NCI-H2171 treated with DMSO at 0.1 percent for 48 hours (cell line): ENCODE measurements around the gene HNRNPUL2.
"Not testable (repeated sequence)": the region's sequence is repeated elsewhere in the genome, so short reads cannot be mapped to it uniquely, and the experiment has no call there.

ENCODE experiments used
- DNase-seq: peaks from one replicate; lab custom pipeline; 2025; lab: John Stamatoyannopoulos, UW

HNRNPUL2 gene

GRCh38 chr11:62727165-62727871 is at the start of gene HNRNPUL2:
Gene HNRNPUL2, minus strand, starts transcription at chr11:62727457. Its CDS starts 301 bp downstream, at chr11:62727156.
- DNase-seq: peak; percentile 99

- no peak for DNase-seq
Measured at GRCh38 chr11:62775646-62776045, 48.4 kb upstream of the HNRNPUL2 start.

DNA sequence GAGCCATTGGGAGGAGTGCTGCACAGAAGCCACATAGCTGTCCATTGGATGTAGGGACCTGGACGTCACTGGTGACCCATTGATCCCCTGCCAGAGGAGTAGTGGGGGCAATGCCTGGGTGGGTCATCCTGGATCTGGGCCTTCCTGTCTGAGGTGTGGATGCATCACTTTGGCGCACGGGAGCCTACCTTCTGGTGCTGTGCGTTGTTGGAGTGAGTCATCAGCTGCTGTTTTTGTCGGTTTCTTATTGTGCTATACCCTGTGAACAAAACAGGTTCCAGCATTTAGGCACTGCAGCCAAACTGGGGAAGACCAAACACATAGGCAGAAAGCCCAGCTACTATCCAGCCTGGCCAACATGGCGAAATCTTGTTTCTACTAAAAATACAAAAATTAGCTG is 47.1 kb upstream of the HNRNPUL2 start:
- no peak for DNase-seq

DNA sequence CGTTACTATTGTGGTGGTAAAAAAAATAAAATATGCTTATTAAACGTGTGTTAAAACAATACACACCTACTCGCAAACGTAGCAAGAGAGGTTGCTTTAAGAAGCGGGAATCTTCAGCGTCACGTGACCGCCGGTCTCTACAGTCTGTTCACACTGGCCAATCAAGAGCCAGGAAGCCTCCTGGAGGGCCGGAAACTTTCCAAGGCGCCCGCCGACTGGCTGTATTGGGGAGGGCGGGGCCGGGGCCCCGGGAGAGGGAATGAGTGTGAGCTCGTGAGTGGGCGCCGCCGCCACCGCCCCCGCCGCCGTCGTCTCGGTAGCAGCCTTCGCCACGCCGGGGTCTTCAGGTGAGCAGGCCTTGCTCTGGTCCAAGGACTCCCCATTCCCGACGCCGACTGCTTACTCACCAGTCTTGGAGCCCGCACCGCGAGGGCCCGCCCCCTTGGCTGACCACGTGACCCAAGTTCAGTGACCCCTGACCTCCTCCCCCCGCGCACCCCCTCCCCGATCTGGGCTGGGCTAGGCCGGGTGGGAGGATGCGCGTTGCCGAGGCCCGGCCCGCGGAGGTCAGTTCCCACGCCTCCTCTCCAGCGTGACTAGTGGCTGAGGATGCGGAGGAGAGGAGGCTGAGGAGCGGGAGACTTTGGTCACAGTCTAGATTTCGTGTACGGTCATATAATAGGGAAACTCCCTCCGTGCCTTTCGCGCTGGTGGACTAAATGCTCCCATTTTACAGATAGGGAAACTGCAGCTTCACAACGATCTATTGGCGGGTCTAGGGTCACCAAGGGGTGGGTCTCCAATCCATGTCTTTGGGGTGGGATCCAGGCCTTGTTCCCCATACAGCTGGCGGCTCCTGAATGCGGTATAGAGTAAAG is 44.1 kb upstream of the HNRNPUL2 start, which contains the start of gene TAF6L:
TSS of gene TAF6L (plus strand) at position 253 of the 878 bp plus-strand sequence. CDS start 4,388 bp downstream, outside the sequence.
- peak; percentile 97 for DNase-seq

DNA sequence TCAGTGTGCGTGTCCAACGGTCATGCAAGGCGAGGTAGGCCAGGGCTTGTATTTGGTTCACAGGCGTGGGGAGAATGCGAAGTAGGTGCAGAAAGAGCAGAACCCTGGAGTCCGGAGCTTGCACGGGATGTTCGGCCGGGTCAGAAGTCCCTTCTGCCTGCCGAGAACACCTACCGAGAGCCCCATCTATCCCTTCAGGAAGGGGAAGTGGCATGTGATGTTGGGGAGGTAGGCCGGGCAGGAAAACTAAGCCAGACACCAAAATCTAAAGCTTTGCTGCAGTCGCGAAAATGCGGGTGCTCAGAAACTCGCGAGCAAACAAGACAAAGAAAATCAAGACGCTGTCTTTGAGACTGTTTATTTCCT is 43.5 kb upstream of the HNRNPUL2 start:
- DNase-seq: no peak

DNA sequence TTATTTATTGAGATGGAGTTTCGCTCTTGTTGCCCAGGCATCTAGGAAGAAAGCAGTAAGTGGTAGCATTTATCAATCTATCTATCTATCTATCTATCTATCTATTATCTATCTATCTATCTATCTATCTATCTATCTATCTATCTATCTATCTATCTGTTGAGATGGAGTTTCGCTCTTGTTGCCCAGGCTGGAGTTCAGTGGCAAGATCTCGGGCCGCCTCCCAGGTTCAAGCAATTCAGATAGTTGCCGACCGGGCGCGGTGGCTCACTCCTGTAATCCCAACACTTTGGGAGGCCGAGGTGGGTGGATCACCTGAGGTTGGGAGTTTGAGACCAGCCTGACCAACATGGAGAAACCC is 33.6 kb upstream of the HNRNPUL2 start:
- peak; percentile 13 for DNase-seq

DNA sequence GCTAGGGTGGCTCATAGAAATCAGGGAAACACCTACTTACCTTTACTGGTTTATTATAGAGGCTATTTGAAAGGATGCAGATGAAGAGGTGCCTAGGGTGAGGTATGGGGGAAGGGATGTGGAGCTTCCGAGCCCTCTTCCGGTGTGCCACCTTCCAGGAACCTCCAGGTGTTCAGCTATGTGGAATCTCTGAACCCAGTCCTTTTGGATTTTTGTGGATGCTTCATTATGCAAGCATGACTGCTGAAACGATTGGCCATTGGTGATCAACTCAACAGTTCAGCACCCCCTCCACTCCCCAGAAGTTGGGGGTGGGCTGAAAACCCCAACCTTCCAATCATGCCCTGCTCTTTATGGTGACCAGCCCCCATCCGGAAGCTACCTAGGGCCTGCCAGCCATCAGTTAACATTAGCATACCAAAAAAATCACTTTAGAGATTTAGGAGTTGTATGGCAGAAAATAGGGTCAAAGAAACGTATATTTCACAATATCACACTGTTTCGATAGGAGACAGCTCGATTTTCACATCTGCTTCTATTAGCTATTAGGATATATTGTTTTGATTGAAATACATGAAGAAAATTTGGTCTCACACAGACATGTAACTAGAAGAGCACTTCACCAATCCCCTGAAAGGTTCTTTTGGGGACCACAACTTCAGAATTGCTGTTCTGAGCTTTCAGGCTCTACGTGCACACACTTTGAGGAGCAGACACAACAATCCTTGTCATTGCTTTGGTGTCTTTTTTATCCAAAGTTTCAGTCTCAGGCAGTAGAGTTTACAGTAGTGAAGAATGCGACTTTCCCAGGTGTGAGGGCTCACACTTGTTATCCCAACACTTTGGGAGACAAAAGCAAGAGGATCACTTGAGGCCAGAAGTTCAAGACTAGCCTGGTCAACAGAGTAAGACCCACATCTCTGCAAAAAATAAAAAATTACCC is 30.9 kb upstream of the HNRNPUL2 start:
- DNase-seq: no peak

DNA sequence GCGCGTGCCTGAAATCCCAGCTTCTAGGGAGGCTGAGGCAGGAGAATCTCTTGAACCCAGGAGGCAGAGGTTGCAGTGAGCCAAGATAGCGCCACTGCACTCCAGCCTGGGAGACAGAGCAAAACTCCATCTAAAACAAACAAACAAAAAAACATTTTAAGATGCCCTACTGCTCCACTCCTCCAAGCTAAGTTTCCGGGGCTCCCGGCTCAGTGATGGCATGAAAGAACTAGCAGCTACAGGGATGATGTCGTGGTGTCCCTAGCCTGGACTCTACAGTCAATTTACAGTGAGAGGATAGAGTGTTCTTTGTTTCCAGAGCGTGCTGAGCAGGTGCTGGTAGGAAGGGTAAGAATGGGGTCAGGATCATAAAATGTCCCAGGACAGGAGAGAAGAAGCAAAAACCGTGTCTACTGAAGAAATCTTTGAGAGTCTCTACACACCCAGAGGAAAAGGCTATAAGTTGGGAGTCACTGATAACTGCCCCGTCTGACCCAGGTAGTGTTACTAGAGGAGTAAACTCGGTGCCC is 27.9 kb upstream of the HNRNPUL2 start:
- no peak for DNase-seq

DNA sequence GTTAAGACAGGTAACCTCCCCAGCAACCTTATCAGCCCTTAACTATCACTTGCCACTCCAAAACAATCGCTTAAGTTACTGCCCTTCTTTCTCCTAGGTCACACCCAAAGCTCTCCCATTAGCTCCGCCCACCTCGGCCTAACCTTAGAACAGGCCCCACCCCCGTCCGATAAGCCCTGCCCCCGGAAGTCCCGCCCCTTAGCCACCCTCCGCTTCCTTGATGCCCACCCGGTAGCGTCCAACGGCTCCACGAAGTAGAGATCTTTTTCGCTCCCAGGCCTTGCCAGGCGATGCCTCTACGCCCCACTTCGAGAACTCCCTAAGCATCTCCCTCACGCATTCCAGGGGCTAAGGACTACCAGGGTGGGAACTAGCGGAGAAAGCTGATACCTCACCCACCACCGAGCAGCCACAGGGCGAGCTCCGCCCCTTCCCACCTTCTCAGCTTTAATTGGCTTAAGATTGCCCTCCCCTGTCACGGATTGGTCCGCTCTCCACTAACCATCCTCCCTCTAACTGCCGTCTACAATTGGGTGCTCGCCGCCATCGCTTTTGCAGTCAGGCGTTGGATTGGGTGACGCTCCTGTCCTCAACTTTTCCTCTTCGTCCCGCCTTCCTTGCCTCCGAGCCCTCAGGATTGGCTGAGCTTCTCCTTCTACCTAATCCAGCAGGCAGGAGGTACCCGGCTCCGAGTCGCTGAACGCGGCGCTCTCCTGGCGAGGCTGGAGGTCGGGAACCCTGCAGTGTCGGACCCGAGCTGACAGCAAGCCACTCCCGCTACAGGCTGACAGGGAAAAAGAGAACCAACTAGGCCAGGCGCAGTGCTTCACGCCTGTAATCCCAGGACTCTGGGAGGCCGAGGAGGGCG is 26.7 kb upstream of the HNRNPUL2 start, which contains the start of gene ZBTB3:
TSS of gene ZBTB3 (minus strand) at position 425 of the 868 bp plus-strand sequence. CDS start 496 bp downstream, outside the sequence.
- DNase-seq: peak; percentile 100

GRCh38 chr11:62752994-62753735 is 25.9 kb upstream of the HNRNPUL2 start:
- no peak for DNase-seq

DNA sequence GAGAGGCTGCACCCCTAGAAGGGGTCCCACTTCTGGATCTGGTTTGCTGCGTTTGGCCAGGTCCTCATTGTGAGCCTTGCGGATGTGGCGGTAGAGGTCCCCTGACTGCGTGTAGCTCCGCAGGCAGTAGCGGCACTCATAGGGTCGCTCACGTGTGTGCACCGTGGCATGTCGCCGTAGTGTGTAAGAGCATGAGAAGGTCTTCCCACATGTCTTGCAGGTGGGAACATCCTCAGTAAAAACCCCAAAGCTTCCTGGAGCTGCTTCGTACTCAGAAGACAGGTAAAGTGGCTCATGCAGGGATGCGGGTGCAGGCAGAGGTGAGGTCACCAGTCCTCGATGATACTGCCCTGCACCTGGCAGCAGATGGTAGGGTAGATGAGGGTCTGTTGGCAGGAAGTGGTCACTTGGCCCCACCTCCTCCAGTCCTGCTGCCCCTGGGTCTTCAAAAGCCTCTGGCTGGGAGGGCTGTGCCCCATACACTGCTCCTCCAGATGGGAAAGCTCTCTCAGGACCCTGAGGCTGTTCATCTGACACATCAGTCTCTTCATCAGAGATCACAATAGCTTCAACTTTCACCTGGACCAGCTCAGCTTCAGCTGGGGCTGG is 25.0 kb upstream of the HNRNPUL2 start:
- no peak for DNase-seq

DNA sequence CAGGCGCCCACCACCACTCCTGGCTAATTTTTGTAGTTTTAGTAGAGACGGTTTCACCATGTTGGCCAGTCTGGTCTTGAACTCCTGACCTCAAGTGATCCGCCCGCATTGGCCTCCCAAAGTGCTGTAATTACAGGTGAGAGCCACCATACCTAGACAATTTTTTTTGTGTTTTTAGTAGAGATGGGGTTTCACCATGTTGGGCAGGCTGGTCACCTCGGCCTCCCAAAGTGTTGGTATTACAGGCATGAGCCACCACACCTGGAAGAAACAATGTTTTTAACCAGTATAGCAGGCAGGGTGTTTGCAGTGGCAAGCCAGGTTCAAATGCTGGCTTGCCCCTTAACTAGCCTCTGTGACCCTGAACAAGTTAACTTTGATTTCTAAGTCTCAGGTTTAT is 22.7 kb upstream of the HNRNPUL2 start:
- DNase-seq: not testable (repeated sequence)

DNA sequence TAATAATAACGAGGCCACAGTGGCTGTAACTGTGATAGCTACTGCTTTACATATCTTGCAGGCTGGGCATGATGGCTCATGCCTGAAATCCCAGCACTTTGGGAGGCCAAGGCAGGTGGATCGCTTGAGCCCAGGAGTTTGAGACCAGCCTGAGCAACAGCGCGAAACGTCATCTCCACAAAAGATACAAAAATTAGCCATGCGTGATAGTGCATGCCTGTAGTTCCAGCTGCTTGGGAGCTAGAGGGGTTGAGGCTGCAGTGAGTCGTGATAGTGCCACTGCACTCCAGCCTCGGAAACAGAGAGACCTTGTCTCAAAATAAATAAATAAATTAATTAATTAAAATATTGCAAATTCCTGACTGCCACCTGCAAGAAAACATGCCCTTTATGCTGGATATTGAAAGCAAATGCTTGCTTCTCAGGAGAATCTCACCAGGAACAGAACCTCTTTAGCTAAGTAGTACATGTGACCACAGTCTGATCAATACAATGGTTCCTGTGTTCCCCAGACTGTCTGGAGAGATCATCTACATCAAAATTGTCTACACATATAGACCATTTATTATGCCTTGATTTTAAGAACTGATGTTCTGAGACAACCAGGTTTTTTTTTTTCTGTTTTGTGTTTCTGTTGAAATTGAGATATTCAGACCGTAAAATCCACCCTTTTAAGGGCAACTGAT is 20.4 kb upstream of the HNRNPUL2 start:
- peak; percentile 6 for DNase-seq

- no peak for DNase-seq
Measured at GRCh38 chr11:62737196-62737595, 9.9 kb upstream of the HNRNPUL2 start.

GRCh38 chr11:62732830-62733229 is 5.6 kb upstream of the HNRNPUL2 start:
- DNase-seq: peak; percentile 20

DNA sequence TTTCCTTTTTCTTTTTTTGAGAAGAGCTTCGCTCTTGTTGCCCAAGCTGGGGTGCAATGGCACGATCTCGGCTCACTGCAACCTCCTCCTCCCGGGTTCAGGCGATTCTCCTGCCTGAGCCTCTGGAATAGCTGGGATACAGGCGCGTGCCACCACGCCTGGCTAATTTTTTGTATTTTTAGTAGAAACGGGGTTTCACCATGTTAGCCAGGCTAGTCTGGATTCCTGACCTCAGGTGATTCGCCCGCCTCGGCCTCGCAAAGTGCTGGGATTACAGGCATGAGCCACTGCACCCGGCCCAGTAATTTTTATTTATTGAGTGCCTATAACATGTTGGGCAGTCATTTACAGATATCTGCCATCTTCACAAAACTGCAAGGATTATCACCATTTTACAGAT is 2.8 kb upstream of the HNRNPUL2 start:
- not testable (repeated sequence) for DNase-seq

- peak; percentile 84 for DNase-seq
Measured at GRCh38 chr11:62728171-62728988, 1.1 kb upstream of the HNRNPUL2 start, which contains the start of gene TTC9C. Gene TTC9C, plus strand, starts transcription at chr11:62728486. Its CDS starts 363 bp downstream, at chr11:62728849.

DNA sequence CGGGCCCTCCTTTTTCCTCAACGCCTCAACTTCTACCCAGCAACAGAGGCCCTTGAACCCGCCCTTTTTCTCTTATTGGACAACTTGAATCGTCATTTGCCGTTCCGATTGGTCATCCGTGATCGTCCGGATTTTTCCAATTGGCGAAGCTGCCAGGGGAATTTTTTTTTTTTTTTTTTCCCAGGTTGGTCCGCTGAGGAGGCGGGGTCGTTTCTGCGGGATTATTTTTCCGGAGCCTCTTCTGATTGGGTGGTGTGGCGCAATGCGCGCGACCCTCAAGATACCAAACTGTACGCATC is 564 bp upstream of the HNRNPUL2 start:
- DNase-seq: peak; percentile 98
